ENCODE data around the gene DGUOK.

DNA sequence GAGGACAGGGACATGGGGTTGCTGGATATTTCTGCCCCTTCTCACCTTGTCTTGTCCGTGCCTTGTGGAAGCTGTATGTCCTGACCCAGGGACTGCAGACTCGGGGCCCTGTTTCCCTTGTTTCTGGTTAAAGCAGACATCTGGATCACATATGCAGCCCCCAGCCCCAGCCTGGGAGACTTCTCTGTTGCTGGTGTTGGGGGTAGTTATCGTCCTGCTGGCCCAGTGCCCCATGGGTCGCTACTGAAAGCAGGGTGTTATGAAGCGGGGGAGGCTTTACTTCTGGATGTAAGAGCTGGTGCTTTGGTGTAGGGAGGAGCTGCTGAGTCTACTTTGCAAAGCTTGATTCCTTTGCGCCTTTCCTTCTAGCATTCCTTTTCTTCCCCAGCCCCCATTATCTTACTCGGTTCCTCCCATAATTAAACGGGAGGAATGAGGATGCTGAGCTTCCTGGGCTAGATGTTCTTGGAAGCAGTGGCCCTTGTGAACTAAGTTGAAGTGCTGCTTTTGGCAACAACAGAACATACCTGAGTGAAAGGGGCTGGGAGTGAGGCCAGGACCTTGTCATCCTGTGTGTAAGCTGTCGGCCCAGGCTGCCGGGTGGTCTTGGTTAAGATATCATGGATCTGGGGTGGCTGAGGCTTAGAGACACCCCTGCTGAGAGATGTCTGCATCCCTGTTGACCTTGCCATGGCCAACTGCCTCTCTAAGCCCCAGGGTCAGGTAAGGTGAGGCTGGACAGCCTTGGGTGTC is 61.4 kb downstream of the DGUOK start:
- no peak for TF ChIP-seq POLR2A (IDR thresholded peaks at IDR 0.05)
- TF ChIP-seq, protein P1, sequence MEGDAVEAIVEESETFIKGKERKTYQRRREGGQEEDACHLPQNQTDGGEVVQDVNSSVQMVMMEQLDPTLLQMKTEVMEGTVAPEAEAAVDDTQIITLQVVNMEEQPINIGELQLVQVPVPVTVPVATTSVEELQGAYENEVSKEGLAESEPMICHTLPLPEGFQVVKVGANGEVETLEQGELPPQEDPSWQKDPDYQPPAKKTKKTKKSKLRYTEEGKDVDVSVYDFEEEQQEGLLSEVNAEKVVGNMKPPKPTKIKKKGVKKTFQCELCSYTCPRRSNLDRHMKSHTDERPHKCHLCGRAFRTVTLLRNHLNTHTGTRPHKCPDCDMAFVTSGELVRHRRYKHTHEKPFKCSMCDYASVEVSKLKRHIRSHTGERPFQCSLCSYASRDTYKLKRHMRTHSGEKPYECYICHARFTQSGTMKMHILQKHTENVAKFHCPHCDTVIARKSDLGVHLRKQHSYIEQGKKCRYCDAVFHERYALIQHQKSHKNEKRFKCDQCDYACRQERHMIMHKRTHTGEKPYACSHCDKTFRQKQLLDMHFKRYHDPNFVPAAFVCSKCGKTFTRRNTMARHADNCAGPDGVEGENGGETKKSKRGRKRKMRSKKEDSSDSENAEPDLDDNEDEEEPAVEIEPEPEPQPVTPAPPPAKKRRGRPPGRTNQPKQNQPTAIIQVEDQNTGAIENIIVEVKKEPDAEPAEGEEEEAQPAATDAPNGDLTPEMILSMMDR (IDR thresholded peaks at IDR 0.05): no peak

Measured in adrenal gland (tissue), 5 donors.